Measurements from ENCODE around the gene LRMDA. TPM values are rescaled to one million over a fixed set of nuclear protein-coding genes. Genes with fewer than 3 reads are reported as not detected.

LRMDA gene
- total and polyA plus RNA-seq, 2 of the 13 experiments (the other 11 are each of a cell fraction or from before 2014, with no cell fraction given): 13.4 to 22.0 TPM

- TF ChIP-seq MXD1 (CRISPR knock-in tag; IDR thresholded peaks at IDR 0.05): no peak
Measured at GRCh38 chr10:76559892-76560220, 1128.4 kb downstream of the LRMDA start (continued).

GRCh38 chr10:76560338-76560737 is 1128.9 kb downstream of the LRMDA start:
- in situ Hi-C loops (cut with HindIII; ENCODE audit: extremely low pct_ligation_motif_present, low pct_unique_long_range_greater_than_20kb) (no loop called here), intact Hi-C loops (cut with micrococcal nuclease; ENCODE audit: unreplicated experiment) (no loop called here)
- peak; percentile 59 for FAIRE-seq
- Histone ChIP-seq H3K27ac (ENCODE audit: extremely low read length, insufficient read depth, low read length) (no peak overlapping the region), H3K36me3 (replicated peaks in 1 of 2; ENCODE audit: control insufficient read depth in 1 of 2, insufficient read depth in 2 of 2, low read length in 2 of 2) (no peaks in the 10 kb centered on the region), H4K20me1 (ENCODE audit: insufficient read depth, low read length) (no peaks in the 10 kb centered on the region), H3K9me3 (ENCODE audit: low read length) (no peaks in the 10 kb centered on the region), H3K9ac (ENCODE audit: insufficient read depth, low read depth, low read length) (no peak overlapping the region), H3K4me2 (ENCODE audit: low read depth, low read length) (no peak overlapping the region), H3K27me3 (ENCODE audit: control insufficient read depth in 1 of 2, insufficient read depth in 2 of 2, low read length in 2 of 2) (no peaks in the 10 kb centered on the region), H3K4me3 (replicated peaks in 1 of 3; ENCODE audit: insufficient read depth in 1 of 3, low read depth in 2 of 3, low read length in 3 of 3) (no peak overlapping the region), H3K79me2 (ENCODE audit: insufficient read depth, low read length) (no peaks in the 10 kb centered on the region), H2AFZ (ENCODE audit: low read length) (no peak overlapping the region), H3K4me1 (ENCODE audit: insufficient read depth, low read length) (peaks cover 43% of the 10 kb centered on the region)
- whole genome bisulfite sequencing (ENCODE audit: low lambda C conversion rate): 63% methylated on average over 5 of the region's 5 CpGs
- DNase-seq (ENCODE audit: low spot score): peak; percentile 46
- no TSS peak for BruUV-seq (replicated peaks)
- ATAC-seq: peak; percentile 39; the same call in 1 of the 3 replicates
- POLR2A ChIA-PET: no interaction called here
- CTCF ChIA-PET (ENCODE audit: low intra/inter-chr PET ratio, low total read pairs): no interaction called here
- TF ChIP-seq ZNF382 (CRISPR knock-in tag; IDR thresholded peaks at IDR 0.05; ENCODE audit: borderline replicate concordance) (no peak), ZNF20 (CRISPR knock-in tag; IDR thresholded peaks at IDR 0.05) (no peak), GABPA (IDR thresholded peaks at IDR 0.05; ENCODE audit: low read depth, low read length) (no peak), GABPA (CRISPR knock-in tag; IDR thresholded peaks at IDR 0.05; ENCODE audit: low read depth) (peak; percentile 50; the same call in 1 of the 2 replicates), ETV5 (CRISPR knock-in tag; IDR thresholded peaks at IDR 0.05; ENCODE audit: borderline replicate concordance) (peak; percentile 39; the same call in 1 of the 2 replicates), ZNF616 (CRISPR knock-in tag; IDR thresholded peaks at IDR 0.05; ENCODE audit: low read depth) (no peak), FIP1L1 (IDR thresholded peaks at IDR 0.05; ENCODE audit: borderline replicate concordance, insufficient read depth, low read depth, low read length) (no peak), HNF4A (CRISPR knock-in tag; IDR thresholded peaks at IDR 0.05) (peak; percentile 39), ELF1 (CRISPR knock-in tag; IDR thresholded peaks at IDR 0.05) (0 out of 2 replicates have a peak, but pooled peaks have one; percentile 26), ATF7-NPFF (CRISPR knock-in tag; IDR thresholded peaks at IDR 0.05; ENCODE audit: low read depth) (no peak), YEATS2 (CRISPR knock-in tag; IDR thresholded peaks at IDR 0.05; ENCODE audit: borderline replicate concordance) (no peak), ZNF644 (CRISPR knock-in tag; IDR thresholded peaks at IDR 0.05; ENCODE audit: low read depth) (peak; percentile 64; the same call in 1 of the 2 replicates), ZNF660 (CRISPR knock-in tag; IDR thresholded peaks at IDR 0.05; ENCODE audit: borderline replicate concordance, low read depth) (no peak), GATAD1 (CRISPR knock-in tag; IDR thresholded peaks at IDR 0.05) (no peak), MTA3 (CRISPR knock-in tag; IDR thresholded peaks at IDR 0.05) (no peak), HIVEP1 (CRISPR knock-in tag; IDR thresholded peaks at IDR 0.05) (no peak), DR1 (CRISPR knock-in tag; IDR thresholded peaks at IDR 0.05) (no peak), HNRNPLL (IDR thresholded peaks at IDR 0.05; ENCODE audit: low read depth, low read length, poor library complexity, severe bottlenecking) (no peak), RAD51 (IDR thresholded peaks at IDR 0.05; ENCODE audit: borderline replicate concordance) (no peak), WIZ (CRISPR knock-in tag; IDR thresholded peaks at IDR 0.05) (no peak), GABPB1 (CRISPR knock-in tag; IDR thresholded peaks at IDR 0.05) (peak; percentile 17; the same call in 1 of the 2 replicates), SOX13 (IDR thresholded peaks at IDR 0.05) (no peak), SOX13 (CRISPR knock-in tag; conservative IDR thresholded peaks at IDR 0.05 in 1 of 2, IDR thresholded peaks at IDR 0.05 in 1 of 2) (peak in 1 of 2 experiments; percentile 24; a peak in 1 of 4 replicates), BRCA1 (CRISPR knock-in tag; IDR thresholded peaks at IDR 0.05) (no peak), SP5 (CRISPR knock-in tag; IDR thresholded peaks at IDR 0.05; ENCODE audit: borderline replicate concordance, low read depth) (no peak), MZF1 (CRISPR knock-in tag; IDR thresholded peaks at IDR 0.05; ENCODE audit: borderline replicate concordance) (no peak), SCMH1 (CRISPR knock-in tag; IDR thresholded peaks at IDR 0.05; ENCODE audit: borderline replicate concordance) (no peak), NKX3-1 (CRISPR knock-in tag; IDR thresholded peaks at IDR 0.05) (no peak)

All from HepG2 (cell line).